Subcutaneous adipose tissue (tissue), 4 donors: ENCODE measurements around the gene PKP2. TPM values are rescaled to one million over a fixed set of nuclear protein-coding genes. Genes with fewer than 3 reads are reported as not detected.

Experiments used
- total RNA-seq, 4 donors: library from RNA; depleted of rRNA; stranded (reverse); fragments of >200 nt; gene quantifications; one replicate each; pipeline ENCODE4 v1.1.0, GENCODE V29; 2016
- TF ChIP-seq, protein P1 (sequence below): fragments of 450-650 bp; IDR thresholded peaks from one replicate; pipeline ENCODE4 v1.5.1; 2016; ENCODE audit warnings: low read depth, mild to moderate bottlenecking, control low read depth, antibody characterized with exemption, moderate library complexity

Gene PKP2
- total RNA-seq, 4 donors from 2014 or later = 21.7 to 75.2 (median 39.7) TPM

DNA sequence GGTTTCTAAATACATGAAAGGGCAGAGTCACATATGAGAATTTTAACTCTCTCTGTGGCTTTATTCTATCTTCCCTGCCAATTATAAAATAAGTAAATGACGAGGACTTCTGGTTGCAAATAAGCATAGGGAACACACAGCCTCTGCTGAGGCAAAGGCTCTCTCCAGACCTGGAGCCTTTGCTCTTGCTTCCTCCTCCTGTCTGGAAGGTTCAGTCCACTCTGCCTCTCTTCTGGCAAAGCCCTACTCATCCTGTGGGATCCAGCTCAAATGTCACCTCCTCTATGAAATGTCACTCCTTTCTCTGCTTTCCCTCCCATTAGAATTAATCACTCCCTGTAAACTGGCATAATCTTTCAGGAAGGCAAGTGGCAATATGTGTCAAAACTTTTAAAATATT, 41.9 kb downstream of the PKP2 start:
- TF ChIP-seq, protein P1, sequence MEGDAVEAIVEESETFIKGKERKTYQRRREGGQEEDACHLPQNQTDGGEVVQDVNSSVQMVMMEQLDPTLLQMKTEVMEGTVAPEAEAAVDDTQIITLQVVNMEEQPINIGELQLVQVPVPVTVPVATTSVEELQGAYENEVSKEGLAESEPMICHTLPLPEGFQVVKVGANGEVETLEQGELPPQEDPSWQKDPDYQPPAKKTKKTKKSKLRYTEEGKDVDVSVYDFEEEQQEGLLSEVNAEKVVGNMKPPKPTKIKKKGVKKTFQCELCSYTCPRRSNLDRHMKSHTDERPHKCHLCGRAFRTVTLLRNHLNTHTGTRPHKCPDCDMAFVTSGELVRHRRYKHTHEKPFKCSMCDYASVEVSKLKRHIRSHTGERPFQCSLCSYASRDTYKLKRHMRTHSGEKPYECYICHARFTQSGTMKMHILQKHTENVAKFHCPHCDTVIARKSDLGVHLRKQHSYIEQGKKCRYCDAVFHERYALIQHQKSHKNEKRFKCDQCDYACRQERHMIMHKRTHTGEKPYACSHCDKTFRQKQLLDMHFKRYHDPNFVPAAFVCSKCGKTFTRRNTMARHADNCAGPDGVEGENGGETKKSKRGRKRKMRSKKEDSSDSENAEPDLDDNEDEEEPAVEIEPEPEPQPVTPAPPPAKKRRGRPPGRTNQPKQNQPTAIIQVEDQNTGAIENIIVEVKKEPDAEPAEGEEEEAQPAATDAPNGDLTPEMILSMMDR = no peak

DNA sequence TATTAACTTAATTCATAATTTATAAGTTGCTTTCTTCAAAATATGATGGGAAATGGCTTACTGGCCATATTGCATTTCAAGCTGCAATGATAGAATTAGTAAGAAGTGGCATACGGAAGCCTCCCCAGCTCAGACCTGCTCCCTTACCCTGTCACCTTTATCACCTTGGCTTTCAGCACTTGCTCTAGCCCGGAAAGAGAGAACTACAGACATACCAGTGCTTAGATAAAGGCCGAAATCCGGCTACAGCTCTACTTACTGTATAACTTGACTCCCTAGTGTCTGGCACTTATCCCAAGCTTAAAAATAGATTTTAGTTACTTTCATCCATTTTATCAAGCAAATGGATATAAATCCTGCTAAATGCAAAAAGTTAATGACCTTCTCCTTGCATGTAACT, 42.5 kb downstream of the PKP2 start:
- TF ChIP-seq, protein P1 = no peak

- TF ChIP-seq, protein P1 = no peak
These were observed 49.3 kb downstream of the PKP2 start for GRCh38 chr12:32847287-32847686.

DNA sequence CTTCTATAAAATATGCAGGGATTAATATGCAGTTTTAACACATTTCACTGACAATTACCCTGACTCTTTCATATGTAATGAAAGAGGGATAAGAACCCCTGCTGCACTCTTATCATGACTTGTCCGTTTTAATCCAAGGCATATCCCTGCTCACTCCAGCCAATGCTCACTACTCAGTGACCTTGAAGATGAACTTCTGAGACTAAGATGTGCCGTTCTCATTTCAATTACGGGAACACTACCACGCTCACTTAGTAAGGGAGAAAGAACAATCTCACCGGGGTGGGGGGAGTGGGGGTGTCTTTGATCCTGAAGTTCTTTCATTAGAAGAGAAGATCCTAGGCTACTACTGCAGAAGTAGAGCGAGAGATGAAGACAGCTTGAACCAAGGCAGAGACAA, 50.5 kb downstream of the PKP2 start:
- TF ChIP-seq, protein P1 = no peak

GRCh38 chr12:32843528-32844095, 53.0 kb downstream of the PKP2 start:
- TF ChIP-seq, protein P1 = no peak

- TF ChIP-seq, protein P1 = no peak
These were observed 55.5 kb downstream of the PKP2 start for GRCh38 chr12:32841061-32841460.

DNA sequence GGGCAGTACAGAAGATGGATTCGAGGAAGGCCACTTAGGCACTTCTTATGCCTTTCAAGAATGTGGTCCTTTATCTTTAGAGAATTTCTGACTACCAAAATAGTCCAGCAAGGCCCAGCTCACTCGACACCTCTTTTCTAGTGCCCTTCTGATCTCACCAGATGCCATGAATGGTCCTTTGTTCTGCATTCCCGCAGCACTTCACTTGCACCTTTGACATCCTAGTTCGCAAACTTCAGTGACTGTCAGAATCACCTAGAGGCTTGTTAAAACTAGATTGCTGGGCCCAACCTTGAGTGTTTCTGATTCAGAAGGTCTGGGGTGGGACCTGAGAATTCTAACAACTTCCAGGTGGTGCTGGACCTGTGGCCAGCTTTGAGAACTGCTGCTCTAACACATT, 56.7 kb downstream of the PKP2 start:
- TF ChIP-seq, protein P1 = no peak
